ENCODE results near the gene MT1G.
"Not testable (repeated sequence)": the region's sequence is repeated elsewhere in the genome, so short reads cannot be mapped to it uniquely, and the experiment has no call there.

MT1G gene

DNA sequence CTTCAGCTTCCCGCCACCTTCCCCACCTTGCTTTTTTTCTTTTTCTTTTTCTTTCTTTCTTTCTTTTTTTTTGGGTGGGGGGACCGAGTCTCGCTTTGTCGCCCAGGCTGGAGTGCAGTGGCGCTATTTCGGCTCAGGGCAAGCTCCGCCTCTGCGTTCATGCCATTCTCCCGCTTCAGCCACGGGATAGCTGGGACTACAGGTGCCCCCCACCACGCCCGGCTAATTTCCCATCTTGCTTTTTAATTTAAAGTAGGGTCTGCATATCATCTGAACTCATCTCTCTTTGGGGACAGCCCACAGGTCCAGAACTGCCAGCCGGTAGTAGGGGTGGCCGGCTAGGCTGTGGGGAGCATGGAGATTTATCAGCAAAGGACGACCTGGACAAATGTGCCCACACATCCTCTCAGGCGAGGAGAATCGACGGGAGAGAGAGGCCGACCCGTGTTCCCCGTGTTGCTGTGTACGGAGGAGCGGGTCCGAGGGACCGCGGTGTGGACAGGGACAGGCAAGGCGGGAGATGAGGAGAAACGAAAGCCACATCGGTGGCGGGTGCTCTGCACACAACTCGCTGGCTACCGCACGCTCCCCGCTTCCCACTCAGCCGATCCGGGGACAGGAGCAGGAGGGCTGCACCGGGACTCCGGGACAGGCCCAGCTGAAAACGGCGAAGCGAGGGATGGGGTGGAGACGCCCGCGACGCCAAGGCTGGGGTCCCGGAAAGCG is 33.0 kb downstream of the MT1G start:
- no peak for DNase-seq

DNA sequence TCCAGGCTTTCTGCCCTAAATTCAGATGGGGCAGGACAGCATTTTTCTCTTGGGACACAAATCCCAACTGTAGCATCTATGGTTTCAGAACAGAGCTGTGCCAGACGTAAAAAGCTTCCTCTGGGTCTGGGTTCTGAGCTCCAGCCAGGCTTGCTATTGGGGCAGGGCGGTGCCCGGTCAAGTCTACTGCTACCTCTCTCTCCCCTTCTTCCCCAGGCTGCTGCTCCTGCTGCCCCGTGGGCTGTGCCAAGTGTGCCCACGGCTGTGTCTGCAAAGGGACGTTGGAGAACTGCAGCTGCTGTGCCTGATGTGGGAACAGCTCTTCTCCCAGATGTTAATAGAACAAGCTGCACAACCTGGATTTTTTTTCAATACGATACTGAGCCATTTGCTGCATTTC is 34.3 kb downstream of the MT1G start:
- no peak for DNase-seq

DNA sequence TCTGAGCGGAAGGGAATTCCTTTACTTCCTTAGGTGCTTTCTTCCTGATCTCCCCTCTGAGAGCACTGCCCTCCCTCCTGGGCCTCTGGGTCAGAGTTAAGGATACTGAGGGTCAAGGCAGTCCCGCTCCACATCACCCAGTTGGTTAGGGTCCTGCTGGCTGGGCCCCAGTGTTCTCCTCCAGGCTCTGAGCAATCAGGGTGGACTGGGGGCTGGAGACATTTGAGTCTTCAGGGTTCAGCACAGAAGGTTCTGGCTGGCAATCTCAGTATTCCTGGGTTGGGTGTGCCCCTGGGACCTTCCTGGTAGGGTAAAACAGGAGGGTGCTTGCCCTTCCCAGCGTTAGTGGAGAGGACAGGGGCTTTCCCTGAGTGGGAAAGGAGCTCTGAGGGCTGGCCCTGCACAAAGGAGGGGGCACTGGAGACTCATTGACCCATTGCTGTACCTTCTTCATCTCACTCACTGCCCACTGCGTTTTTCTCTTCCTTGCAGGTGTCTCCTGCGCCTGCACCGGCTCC is 35.0 kb downstream of the MT1G start:
- DNase-seq, result no peak

- no peak for DNase-seq
These were observed 35.6 kb downstream of the MT1G start, which contains the start of gene MT1M for GRCh38 chr16:56632156-56632847. MT1M (plus strand) TSS chr16:56632659; CDS start chr16:56632732, 73 bp downstream.

DNA sequence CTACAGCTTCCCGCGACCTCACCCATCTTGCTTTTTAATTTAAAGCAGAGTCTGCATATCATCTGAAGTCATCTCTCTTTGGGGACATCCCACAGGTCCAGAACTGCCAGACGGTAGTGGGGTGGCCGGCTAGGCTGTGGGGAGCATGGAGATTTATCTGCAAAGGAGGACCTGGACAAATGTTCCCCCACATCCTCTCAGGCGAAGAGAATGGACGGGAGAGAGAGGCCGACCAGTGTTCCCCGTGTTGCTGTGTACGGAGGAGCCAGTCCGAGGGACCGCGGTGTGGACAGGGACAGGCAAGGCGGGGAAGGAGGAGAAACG is 36.1 kb downstream of the MT1G start:
- DNase-seq, result no peak

- DNase-seq, result no peak
These were observed 36.7 kb downstream of the MT1G start for GRCh38 chr16:56631197-56631596.

DNA sequence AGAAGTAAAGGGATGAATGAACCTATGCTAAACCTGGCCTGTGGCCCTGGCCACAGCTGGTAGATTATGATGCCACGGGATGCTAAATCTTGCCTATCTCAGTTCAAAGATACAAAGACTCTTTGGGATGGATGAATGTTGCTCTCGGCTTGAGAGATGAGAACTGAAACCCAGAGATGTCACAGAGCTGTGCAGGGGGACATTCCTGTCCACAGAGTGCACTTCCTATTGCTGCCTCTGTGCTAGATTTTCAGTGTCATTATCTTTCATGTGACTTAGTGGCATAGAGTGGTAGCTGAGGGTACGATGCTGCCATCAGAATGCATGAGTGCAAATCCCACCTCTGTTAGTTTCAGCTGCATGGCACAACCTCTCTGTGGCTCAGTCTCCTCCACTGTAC is 37.7 kb downstream of the MT1G start:
- no peak for DNase-seq

DNA sequence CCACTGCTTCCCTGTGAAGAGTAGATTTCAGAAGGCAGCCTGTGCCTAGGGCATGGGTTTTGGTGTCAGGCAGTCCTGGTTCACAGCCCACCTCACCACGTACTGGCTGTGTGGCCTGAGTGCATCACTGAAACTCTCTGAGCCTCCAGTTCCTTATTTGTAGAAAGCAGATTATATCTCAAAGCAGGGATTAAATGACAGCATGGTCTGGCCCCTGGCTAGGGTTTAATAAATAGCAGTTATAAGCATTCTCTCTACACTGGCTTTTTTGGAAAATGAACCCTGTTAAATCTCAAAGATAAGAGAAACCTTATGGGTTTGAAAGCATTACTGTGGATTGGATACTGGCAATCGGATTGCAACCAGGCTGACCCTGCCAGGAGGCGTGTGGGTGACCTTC is 38.3 kb downstream of the MT1G start:
- DNase-seq, result no peak

DNA sequence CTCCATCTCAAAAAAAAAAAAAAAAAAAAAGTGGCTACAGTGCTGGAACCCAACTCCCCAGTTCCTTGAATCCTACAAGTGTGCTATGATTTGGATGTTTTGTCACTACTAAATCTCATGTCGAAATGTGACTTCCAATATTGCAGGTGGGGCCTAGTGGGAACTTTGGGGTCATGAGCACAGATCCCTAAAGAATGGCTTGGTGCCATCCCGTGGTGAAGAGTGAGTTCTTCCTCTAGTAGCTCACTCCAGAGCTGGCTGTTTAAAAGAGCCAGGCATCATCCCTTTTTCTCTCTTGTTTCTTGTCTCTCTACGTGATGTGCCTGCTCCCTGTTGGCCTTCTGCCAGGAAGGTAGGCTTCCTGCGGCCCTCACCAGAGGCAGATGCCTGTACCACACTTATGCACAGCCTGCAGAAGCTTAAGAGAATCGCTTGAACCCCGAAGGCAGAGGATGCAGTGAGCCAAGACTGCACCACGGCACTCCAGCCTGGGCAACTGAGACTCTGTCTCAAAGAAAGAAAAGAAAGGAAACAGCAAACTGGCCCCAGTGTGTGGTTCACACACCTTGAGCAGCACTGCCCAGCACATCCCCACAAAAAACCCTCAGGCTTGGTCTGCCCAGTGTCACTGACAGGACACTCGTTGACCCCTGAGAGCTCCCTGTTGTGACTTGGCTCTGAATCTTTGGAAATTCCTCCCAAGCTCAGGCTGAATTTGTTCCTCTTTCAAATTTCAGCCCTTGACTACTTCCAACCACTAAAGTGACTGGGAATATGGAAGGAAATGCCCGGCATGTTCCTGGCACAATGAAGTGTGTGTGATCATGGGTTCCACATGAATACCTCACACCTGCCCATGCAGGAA is 39.1 kb downstream of the MT1G start:
- DNase-seq, result no peak

DNA sequence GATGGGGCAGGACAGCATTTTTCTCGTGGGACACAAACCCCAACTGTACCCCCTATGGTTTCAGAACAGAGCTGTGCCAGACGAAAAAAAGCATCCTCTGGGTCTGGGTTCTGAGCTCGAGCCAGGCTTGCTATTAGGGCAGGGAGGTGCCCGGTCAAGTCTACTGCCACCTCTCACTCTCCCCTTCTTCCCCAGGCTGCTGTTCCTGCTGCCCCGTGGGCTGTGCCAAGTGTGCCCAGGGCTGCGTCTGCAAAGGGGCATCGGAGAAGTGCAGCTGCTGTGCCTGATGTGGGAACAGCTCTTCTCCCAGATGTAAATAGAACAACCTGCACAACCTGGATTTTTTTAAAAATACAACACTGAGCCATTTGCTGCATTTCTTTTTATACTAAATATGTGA is 41.2 kb downstream of the MT1G start:
- no peak for DNase-seq

DNA sequence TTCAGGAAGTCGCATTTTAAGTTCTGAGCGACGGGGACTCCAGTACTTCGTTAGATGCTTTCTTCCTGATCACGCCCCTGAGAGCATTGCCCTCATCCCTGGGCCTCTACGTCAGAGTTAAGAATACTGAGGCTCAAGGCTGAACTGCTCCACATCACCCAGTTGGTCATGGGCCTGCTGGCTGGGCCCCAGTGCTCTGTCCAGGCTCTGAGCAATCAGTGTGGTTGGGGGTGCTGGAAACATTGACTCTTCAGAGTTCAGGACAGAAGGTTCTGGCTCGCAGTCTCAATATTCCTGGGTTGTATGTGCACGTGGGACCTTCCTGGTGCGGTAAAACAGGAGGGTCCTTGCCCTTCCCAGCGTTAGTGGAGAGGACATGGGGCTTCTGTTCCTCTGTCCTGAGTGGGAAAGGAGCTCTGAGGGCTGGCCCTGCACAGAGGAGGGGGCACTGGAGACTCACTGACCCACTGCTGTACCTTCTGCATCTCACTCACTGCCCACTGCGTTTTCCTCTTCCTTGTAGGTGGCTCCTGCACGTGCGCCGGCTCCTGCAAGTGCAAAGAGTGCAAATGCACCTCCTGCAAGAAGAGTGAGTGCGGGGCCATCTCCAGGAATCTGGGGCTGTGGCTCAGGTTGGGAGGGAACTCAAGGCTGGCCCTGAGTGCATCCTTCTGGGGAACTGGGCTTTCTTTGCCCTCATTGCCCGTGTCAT is 41.8 kb downstream of the MT1G start:
- peak; percentile 64 for DNase-seq

DNA sequence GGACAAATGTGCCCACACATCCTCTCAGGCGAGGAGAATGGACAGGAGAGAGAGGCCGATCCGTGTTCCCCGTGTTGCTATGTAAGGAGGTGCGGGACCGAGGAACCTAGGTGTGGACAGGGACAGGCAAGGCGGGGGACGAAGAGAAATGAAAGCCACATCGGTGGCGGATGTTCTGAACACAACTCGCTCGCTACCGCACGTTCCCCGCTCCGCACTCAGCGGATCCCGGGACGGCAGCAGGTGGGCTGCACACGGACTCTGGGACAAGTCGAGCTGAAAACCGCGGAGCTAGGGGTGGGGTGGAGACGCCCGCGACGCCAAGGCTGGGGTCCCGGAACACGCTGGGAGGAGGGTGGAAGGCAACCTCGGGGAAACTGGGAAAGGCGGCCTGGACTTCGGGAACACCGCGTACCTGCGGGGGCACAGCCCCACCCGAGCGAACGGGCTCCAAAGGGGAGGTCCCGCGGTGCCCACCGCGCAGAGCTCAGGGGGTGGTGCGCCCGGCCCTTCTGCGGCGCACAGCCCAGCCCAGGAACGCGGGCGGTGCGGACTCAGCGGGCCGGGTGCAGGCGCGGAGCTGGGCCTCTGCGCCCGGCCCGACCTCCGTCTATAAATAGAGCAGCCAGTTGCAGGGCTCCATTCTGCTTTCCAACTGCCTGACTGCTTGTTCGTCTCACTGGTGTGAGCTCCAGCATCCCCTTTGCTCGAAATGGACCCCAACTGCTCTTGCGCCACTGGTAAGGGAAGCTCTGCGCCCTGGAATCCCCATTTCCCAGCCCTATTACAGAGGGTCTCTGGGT is 42.5 kb downstream of the MT1G start, which contains the start of gene MT1E:
Gene MT1E (plus strand): TSS at position 642 of the 803 bp plus-strand sequence. CDS start 71 bp downstream, at position 713.
- DNase-seq, result peak; percentile 86

DNA sequence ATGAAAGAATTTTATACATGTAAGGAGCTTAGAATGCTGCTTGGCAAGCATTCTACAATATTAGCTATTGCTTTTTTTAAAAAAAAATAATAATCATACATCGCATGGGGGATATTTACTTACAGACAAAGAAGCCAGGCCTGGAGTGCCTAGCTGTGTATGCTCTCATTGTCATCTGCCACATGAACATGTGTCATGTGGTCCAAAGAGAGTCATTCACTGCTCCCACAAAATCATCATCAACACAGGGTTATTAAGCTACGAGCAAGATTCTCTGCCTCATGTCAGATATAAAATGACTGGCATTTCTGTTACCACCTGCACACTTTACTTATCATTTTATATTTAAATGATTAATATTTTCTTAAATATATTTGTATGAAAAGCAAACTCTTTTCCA is 44.2 kb downstream of the MT1G start:
- no peak for DNase-seq

DNA sequence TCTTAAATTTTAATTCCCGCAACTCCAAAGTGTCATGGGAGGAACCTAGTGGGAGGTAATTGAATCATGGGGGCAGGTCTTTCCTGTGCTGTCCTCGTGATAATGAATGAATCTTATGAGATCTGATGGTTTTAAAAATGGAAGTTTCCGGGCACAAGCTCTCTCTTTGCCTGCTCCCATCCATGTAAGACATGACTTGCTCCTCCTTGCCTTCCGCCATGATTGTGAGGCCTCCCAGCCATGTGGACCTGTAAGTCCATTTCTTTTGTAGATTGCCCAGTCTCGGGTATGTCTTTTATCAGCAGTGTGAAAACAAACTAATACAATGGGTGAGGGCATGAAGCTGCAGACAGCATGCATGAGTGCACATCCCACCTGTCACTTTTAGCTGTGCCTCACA is 44.7 kb downstream of the MT1G start:
- DNase-seq, result not testable (repeated sequence)

DNA sequence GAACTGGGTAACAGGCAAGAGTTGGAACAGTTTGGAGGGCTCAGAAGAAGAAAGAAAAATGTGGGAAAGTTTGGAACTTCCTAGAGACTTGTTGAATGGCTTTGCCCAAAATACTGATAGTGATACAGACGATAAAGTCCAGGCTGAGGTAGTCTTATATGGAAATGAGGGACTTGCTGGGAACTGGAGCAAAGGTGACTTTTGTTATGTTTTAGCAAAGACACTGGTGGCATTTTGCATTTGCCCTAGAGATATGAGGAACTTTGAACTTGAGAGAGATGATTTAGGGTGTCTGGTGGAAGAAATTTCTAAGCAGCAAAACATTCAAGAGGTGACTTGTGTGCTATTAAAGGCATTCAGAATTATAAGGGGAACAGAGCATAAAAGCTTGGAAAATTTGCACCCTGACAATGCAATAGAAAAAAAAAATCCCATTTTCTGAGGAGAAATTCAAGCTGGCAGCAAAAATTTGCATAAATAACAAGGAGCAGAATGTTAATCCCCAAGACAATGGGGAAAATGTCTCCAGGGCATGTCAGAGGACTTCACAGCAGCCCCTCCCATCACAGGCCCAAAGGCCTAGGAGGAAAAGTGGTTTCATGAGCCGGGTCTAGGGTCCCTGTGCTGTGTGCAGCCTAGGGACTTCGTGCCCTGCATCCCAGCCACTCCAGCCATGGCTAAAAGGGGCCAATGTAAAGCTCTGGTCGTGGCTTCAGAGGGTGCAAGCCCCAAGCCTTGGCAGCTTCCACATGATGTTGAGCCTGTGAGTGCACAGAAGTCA is 46.0 kb downstream of the MT1G start:
- not testable (repeated sequence) for DNase-seq

GRCh38 chr16:56620339-56620897 is 47.4 kb downstream of the MT1G start:
- DNase-seq, result no peak

- DNase-seq, result no peak
These were observed 49.7 kb downstream of the MT1G start for GRCh38 chr16:56618138-56618537.

DNA sequence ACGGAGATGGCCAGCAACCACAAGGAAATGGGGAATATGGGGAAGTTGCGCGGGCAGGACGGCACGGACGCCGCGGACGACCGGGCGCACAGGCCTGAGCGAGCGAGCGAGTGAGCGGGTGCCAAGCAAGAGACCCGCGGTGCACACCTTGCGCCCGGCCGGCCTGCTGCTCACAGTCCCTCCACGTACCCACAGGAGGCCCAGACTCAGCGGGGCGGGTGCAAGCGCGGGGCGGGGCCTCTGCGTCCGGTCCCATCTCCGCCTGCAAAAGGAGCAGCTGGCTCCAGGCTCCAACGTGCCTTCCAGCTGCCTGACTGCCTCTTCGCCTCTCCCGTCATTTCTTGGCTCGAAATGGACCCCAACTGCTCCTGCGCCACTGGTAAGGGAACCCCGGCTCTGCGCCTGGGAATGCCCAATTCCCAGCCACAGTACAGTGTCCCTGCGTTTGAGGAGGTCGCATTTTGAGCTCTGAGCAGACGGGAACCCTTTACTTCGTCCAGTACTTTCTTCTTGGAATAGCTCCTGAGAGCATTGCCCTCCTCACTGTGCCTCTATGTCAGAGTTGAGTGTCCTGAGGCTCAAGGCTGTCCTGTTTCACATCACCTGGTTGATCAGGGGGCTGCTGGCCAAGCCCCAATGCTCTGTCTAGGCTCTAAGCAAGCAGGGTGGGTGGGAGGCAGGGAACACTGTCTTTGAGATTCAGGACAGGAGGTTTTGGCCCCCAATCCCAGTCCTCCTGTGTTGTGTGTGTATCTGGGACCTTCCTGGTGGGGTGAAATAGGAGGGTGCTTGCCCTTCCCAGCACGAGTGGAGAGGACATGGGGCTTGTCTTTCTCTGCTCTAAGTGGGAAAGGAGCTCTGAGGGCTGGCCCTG is 50.4 kb downstream of the MT1G start:
- peak; percentile 58 for DNase-seq
